PC-9 (cell line): ENCODE results near the gene MYO1G.

Experiments used
- EZH2 ChIP-seq: fragments of 200-600 bp; sonication (generic); IDR thresholded peaks from 2 replicates; pipeline ENCODE4 v1.8.0; 2017; ENCODE audit warnings: antibody characterized with exemption, low read depth
- TF ChIP-seq, protein P1 (sequence below): fragments of 200-600 bp; sonication (generic); conservative IDR thresholded peaks from 2 replicates; pipeline ENCODE4 v1.6.1; 2017; ENCODE audit warnings: mixed run types, antibody characterized with exemption, mild to moderate bottlenecking, moderate library complexity

GRCh38 chr7:44978511-44979366 lies at the start of gene MYO1G:
- TF ChIP-seq, protein P1, sequence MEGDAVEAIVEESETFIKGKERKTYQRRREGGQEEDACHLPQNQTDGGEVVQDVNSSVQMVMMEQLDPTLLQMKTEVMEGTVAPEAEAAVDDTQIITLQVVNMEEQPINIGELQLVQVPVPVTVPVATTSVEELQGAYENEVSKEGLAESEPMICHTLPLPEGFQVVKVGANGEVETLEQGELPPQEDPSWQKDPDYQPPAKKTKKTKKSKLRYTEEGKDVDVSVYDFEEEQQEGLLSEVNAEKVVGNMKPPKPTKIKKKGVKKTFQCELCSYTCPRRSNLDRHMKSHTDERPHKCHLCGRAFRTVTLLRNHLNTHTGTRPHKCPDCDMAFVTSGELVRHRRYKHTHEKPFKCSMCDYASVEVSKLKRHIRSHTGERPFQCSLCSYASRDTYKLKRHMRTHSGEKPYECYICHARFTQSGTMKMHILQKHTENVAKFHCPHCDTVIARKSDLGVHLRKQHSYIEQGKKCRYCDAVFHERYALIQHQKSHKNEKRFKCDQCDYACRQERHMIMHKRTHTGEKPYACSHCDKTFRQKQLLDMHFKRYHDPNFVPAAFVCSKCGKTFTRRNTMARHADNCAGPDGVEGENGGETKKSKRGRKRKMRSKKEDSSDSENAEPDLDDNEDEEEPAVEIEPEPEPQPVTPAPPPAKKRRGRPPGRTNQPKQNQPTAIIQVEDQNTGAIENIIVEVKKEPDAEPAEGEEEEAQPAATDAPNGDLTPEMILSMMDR, result no peak
- no peak for TF ChIP-seq EZH2
